HEK293 (cell line): ENCODE results near the gene RIPOR3.

Experiments
- CTCF ChIA-PET: fragments of 350-600 bp; formaldehyde crosslinking; extraction: SDS; loops from one replicate; lab custom pipeline; 2021; ENCODE audit warnings: antibody characterized with exemption; lab: Yijun Ruan, JAX
- POLR2A ChIA-PET: fragments of 300-600 bp; formaldehyde crosslinking; extraction: SDS; loops from one replicate; lab custom pipeline; 2020; ENCODE audit warnings: antibody characterized with exemption, inconsistent platforms; lab: Yijun Ruan, JAX
- H3K27ac ChIP-seq: fragments of 200-500 bp; sonication (Bioruptor generic); 2 replicates; pipeline ENCODE4 v1.5.1; 2014; ENCODE audit warnings: low read depth, low read length, control low read depth, inconsistent platforms; ENCODE audit errors: extremely low read depth
- H3K36me3 ChIP-seq, 2 experiments: fragments of 200-500 bp in 1 of 2; sonication (Bioruptor generic) in 1 of 2; 1 replicate in 1 of 2; 2 replicates in 1 of 2; pipeline ENCODE4 v1.5.1; 2014 to 2017; ENCODE audit warnings: inconsistent platforms in 2 of 2, low read length in 2 of 2; ENCODE audit not compliant: control insufficient read depth in 2 of 2, insufficient read depth in 1 of 2
- H3K4me1 ChIP-seq: fragments of 200-500 bp; sonication (Bioruptor generic); 2 replicates; pipeline ENCODE4 v1.5.1; 2014; ENCODE audit warnings: mild to moderate bottlenecking, low read length, inconsistent platforms; ENCODE audit not compliant: control insufficient read depth, insufficient read depth
- H3K4me3 ChIP-seq: 2 replicates; pipeline ENCODE4 v1.5.1; 2011; ENCODE audit warnings: low read depth, mild to moderate bottlenecking, control low read depth, low read length, moderate library complexity
- H3K9me3 ChIP-seq: fragments of 200-500 bp; sonication (Bioruptor generic); 2 replicates; pipeline ENCODE4 v1.5.1; 2014; ENCODE audit warnings: low read depth, low read length, inconsistent platforms; ENCODE audit not compliant: control insufficient read depth, insufficient read depth
- ATF2 ChIP-seq: fragments of 450-650 bp; formaldehyde crosslinking; IDR thresholded peaks from 2 replicates; pipeline ENCODE4 v1.5.1; 2016; ENCODE audit warnings: missing biosample characterization, missing genetic modification characterization, low read depth
- CTCF ChIP-seq: fragments of 450-650 bp; formaldehyde crosslinking; IDR thresholded peaks from 2 replicates; pipeline ENCODE4 v1.5.1; 2016; ENCODE audit warnings: missing biosample characterization, missing genetic modification characterization
- EGR2 ChIP-seq: fragments of 450-650 bp; formaldehyde crosslinking; IDR thresholded peaks from 2 replicates; pipeline ENCODE4 v1.5.1; 2016; ENCODE audit warnings: low read depth, missing biosample characterization, missing genetic modification characterization
- INSM2 ChIP-seq: fragments of 450-650 bp; formaldehyde crosslinking; IDR thresholded peaks from 2 replicates; pipeline ENCODE4 v1.5.1; 2016; ENCODE audit warnings: missing biosample characterization, missing genetic modification characterization
- RBAK ChIP-seq: fragments of 450-650 bp; formaldehyde crosslinking; IDR thresholded peaks from 2 replicates; pipeline ENCODE4 v1.5.1; 2016; ENCODE audit warnings: missing biosample characterization, missing genetic modification characterization
- ZIC2 ChIP-seq: fragments of 450-650 bp; formaldehyde crosslinking; IDR thresholded peaks from 2 replicates; pipeline ENCODE4 v1.5.1; 2016; ENCODE audit warnings: missing biosample characterization, missing genetic modification characterization
- ZNF146 ChIP-seq: fragments of 450-650 bp; formaldehyde crosslinking; IDR thresholded peaks from 2 replicates; pipeline ENCODE4 v1.5.1; 2016; ENCODE audit warnings: missing biosample characterization, missing genetic modification characterization
- ZNF174 ChIP-seq: fragments of 450-650 bp; formaldehyde crosslinking; IDR thresholded peaks from 2 replicates; pipeline ENCODE4 v1.5.0; 2017; ENCODE audit warnings: missing biosample characterization, mild to moderate bottlenecking, missing genetic modification characterization
- ZNF202 ChIP-seq: fragments of 450-650 bp; formaldehyde crosslinking; IDR thresholded peaks from 2 replicates; pipeline ENCODE4 v1.5.1; 2016; ENCODE audit warnings: missing biosample characterization, missing genetic modification characterization, borderline replicate concordance
- ZNF23 ChIP-seq: fragments of 450-650 bp; formaldehyde crosslinking; IDR thresholded peaks from 2 replicates; pipeline ENCODE4 v1.5.1; 2016; ENCODE audit warnings: missing biosample characterization, missing genetic modification characterization, borderline replicate concordance
- ZNF274 ChIP-seq, 2 experiments: fragments of 200-500 bp in 1 of 2; fragments of 450-650 bp in 1 of 2; sonication (Bioruptor generic) in 1 of 2; formaldehyde crosslinking in 1 of 2; IDR thresholded peaks; 2 replicates each; pipeline versions ENCODE4 v1.5.1 to v1.6.1; 2014 to 2016; ENCODE audit warnings: borderline replicate concordance in 1 of 2, inconsistent platforms in 1 of 2, low read length in 1 of 2, missing biosample characterization in 1 of 2, missing genetic modification characterization in 1 of 2
- ZNF280C ChIP-seq: fragments of 450-650 bp; formaldehyde crosslinking; IDR thresholded peaks from 2 replicates; pipeline ENCODE4 v1.5.1; 2016; ENCODE audit warnings: missing biosample characterization, missing genetic modification characterization
- ZNF354C ChIP-seq: fragments of 450-650 bp; formaldehyde crosslinking; IDR thresholded peaks from 2 replicates; pipeline ENCODE4 v1.5.1; 2016; ENCODE audit warnings: missing biosample characterization, missing genetic modification characterization, low read depth, borderline replicate concordance
- ZNF362 ChIP-seq: fragments of 450-650 bp; formaldehyde crosslinking; IDR thresholded peaks from 2 replicates; pipeline ENCODE4 v1.5.1; 2016; ENCODE audit warnings: missing biosample characterization, missing genetic modification characterization
- ZNF398 ChIP-seq: fragments of 450-650 bp; formaldehyde crosslinking; IDR thresholded peaks from 2 replicates; pipeline ENCODE4 v1.5.1; 2017; ENCODE audit warnings: missing biosample characterization, missing genetic modification characterization
- ZNF488 ChIP-seq: fragments of 450-650 bp; formaldehyde crosslinking; IDR thresholded peaks from 2 replicates; pipeline ENCODE4 v1.5.1; 2016; ENCODE audit warnings: missing biosample characterization, missing genetic modification characterization
- ZNF514 ChIP-seq: fragments of 450-650 bp; formaldehyde crosslinking; IDR thresholded peaks from 2 replicates; pipeline ENCODE4 v1.5.1; 2016; ENCODE audit warnings: missing biosample characterization, missing genetic modification characterization
- ZNF548 ChIP-seq: fragments of 450-650 bp; formaldehyde crosslinking; IDR thresholded peaks from 2 replicates; pipeline ENCODE4 v1.5.1; 2016; ENCODE audit warnings: missing biosample characterization, missing genetic modification characterization
- ZNF610 ChIP-seq: fragments of 450-650 bp; formaldehyde crosslinking; IDR thresholded peaks from 2 replicates; pipeline ENCODE4 v1.5.1; 2016; ENCODE audit warnings: missing biosample characterization, missing genetic modification characterization, borderline replicate concordance
- ZNF837 ChIP-seq: fragments of 450-650 bp; formaldehyde crosslinking; IDR thresholded peaks from 2 replicates; pipeline ENCODE4 v1.5.1; 2016; ENCODE audit warnings: missing biosample characterization, missing genetic modification characterization
- ZSCAN16 ChIP-seq: fragments of 450-650 bp; formaldehyde crosslinking; IDR thresholded peaks from 2 replicates; pipeline ENCODE4 v1.5.1; 2016; ENCODE audit warnings: missing biosample characterization, missing genetic modification characterization

RIPOR3 gene

GRCh38 chr20:50554694-50555579 lies 136.4 kb downstream of the RIPOR3 start:
- CTCF ChIA-PET, result interaction anchor here (0.7 kb wide), 1 partner anchor 40 kb away, joined by 3 read pairs; no protein-coding TSS in a partner anchor
- TF ChIP-seq ZNF146, result no peak
- TF ChIP-seq ZNF280C (tag by site-specific recombination), result no peak
- no peak for TF ChIP-seq ZNF354C (tag by site-specific recombination)
- TF ChIP-seq CTCF (tag by site-specific recombination), result no peak
- no peak for TF ChIP-seq ZIC2 (tag by site-specific recombination)
- TF ChIP-seq ZNF514 (tag by site-specific recombination), result no peak
- TF ChIP-seq, all 188 proteins: peak for 0
- Histone ChIP-seq H3K27ac (no peak overlapping the region), H3K4me3 (no peak overlapping the region), H3K9me3 (no peaks in the 10 kb centered on the region), H3K36me3 (no peaks in the 10 kb centered on the region), H3K4me1 (peaks cover 3% of the 10 kb centered on the region; the same call in 1 of the 2 replicates)
- POLR2A ChIA-PET, result no interaction called here

- Histone ChIP-seq H3K36me3 (peaks cover 4 to 5% of the 10 kb centered on the region in 2 experiments; a peak in 2 of 3 replicates), H3K4me1 (peaks cover 3% of the 10 kb centered on the region; the same call in 1 of the 2 replicates), H3K27ac (no peak overlapping the region), H3K4me3 (no peak overlapping the region), H3K9me3 (no peaks in the 10 kb centered on the region)
- ChIA-PET POLR2A (no interaction called here), CTCF (interaction anchor here (0.6 to 1.2 kb wide), 3 partner anchors 12 to 90 kb away, joined by 3 to 5 read pairs (median 3); no protein-coding TSS in a partner anchor)
- TF ChIP-seq ZNF548 (tag by site-specific recombination) (no peak), ZNF362 (tag by site-specific recombination) (no peak), ZNF274 (IDR thresholded peaks at IDR 0.05; ENCODE audit: low read length) (no peak), ZNF274 (tag by site-specific recombination; IDR thresholded peaks at IDR 0.05; ENCODE audit: borderline replicate concordance) (no peak), ZNF23 (no peak), ZNF202 (tag by site-specific recombination) (no peak), ZNF837 (tag by site-specific recombination) (no peak), ZNF398 (tag by site-specific recombination) (no peak), RBAK (tag by site-specific recombination) (no peak), EGR2 (tag by site-specific recombination) (no peak), ATF2 (tag by site-specific recombination) (no peak), ZIC2 (tag by site-specific recombination) (no peak), ZNF488 (tag by site-specific recombination) (no peak), INSM2 (tag by site-specific recombination) (no peak), ZNF174 (tag by site-specific recombination) (no peak), ZNF610 (tag by site-specific recombination) (no peak), ZSCAN16 (tag by site-specific recombination) (no peak)
These were observed 138.4 kb downstream of the RIPOR3 start for GRCh38 chr20:50552979-50553378.
